GM12878 (cell line): ENCODE data around the gene VMP1. TPM values are rescaled to one million over a fixed set of nuclear protein-coding genes. Genes with fewer than 3 reads are reported as not detected.

Source experiments
- EP300 ChIP-seq, 2 experiments: fragments of 150-350 bp in 1 of 2; IDR thresholded peaks; 2 replicates each; pipeline ENCODE4 v1.6.1; 2011 to 2012; ENCODE audit warnings: low read depth in 2 of 2, low read length in 2 of 2, borderline replicate concordance in 1 of 2, improper control_type of control experiment in 1 of 2, inconsistent platforms in 1 of 2; ENCODE audit not compliant: control insufficient read depth in 1 of 2
- GABPA ChIP-seq: IDR thresholded peaks from 2 replicates; pipeline ENCODE4 v1.6.1; 2014; ENCODE audit warnings: antibody characterized with exemption, low read depth, mild to moderate bottlenecking, inconsistent platforms
- GATAD2B ChIP-seq: fragments of 450-650 bp; conservative IDR thresholded peaks from 2 replicates; pipeline ENCODE4 v1.6.1; 2017; ENCODE audit warnings: low read depth, mild to moderate bottlenecking, moderate library complexity
- NBN ChIP-seq: fragments of 450-650 bp; IDR thresholded peaks from 2 replicates; pipeline ENCODE4 v1.6.1; 2016
- NFXL1 ChIP-seq: fragments of 450-650 bp; IDR thresholded peaks from 2 replicates; pipeline ENCODE4 v1.6.1; 2017; ENCODE audit warnings: antibody characterized with exemption, mild to moderate bottlenecking, borderline replicate concordance
- SUPT20H ChIP-seq: IDR thresholded peaks from 2 replicates; pipeline ENCODE4 v1.6.1; 2011; ENCODE audit warnings: low read depth, mild to moderate bottlenecking, low read length, moderate library complexity, borderline replicate concordance; ENCODE audit not compliant: control insufficient read depth
- polyA plus RNA-seq, 11 experiments: library from polyadenylated mRNA; depleted of rRNA in 4 of 11; unstranded in 6 of 11; stranded (reverse) in 5 of 11; fragments of >200 nt; fragmentation: Nextera tagmentation in 4 of 11; fragmentation: Illumina TruSeq in 1 of 11; extraction: Ambion mirVana in 4 of 11; extraction: Trizol in 1 of 11; gene quantifications; 1 replicate in 1 of 11; 2 replicates in 10 of 11; pipeline versions ENCODE4 v1.2.1 to v1.2.3, GENCODE V29; 2011 to 2016; ENCODE audit warnings: inconsistent platforms in 2 of 11, missing spikeins in 2 of 11, low read depth in 1 of 11
- total RNA-seq, 4 experiments: library from RNA; depleted of rRNA in 3 of 4; stranded (reverse); fragments of >200 nt in 3 of 4; fragmentation: Illumina TruSeq in 1 of 4; extraction: Trizol in 1 of 4; gene quantifications; 2 replicates each; pipeline versions ENCODE4 v1.2.1 to v1.2.3, GENCODE V29; 2013 to 2021
- TF ChIP-seq, protein P1 (sequence below): IDR thresholded peaks from 2 replicates; pipeline ENCODE4 v1.6.1; 2012; ENCODE audit warnings: improper control_type of control experiment, low read depth, low read length; ENCODE audit not compliant: insufficient replicate concordance

Gene VMP1
- total and polyA plus RNA-seq, 10 of the 15 experiments (the other 5 are each of a cell fraction or from before 2014, with no cell fraction given), result 88.4 to 199 (median 132) TPM

DNA sequence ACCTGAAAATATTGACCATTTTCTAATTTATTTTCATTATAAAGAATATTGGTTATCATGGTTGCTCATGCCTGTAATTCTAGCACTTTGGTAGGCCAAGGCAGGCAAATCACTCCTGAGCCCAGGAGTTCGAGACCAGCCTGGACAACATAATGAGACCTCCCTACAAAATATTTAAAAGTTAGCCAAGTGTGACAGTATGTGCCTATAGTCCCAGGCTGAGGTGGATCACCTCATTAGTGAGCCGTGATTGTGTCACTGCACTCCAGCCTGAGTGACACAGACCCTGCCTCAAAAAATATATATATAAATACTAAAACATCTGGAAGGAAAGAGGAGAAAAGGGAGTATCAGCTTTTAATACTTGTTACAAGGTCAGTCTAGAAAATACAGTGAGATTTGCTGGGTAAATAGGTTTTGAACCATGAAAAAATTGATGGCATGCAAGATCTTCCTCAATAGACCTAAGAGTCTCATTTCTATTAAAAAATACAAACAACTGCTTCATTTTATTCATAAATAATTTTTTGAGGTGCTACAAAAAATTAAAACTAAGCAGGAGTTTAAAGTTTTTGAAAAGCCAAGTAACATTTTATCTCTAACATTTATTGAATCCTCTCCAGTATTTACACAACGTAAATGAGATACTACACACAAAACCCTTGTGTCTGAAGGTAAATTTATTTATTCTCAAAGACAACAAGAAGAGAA is 137.6 kb downstream of the VMP1 start (continued):
- TF ChIP-seq GABPA (no peak), EP300 (IDR thresholded peaks at IDR 0.05; ENCODE audit: borderline replicate concordance in 1 of 2, control insufficient read depth in 1 of 2, low read depth in 2 of 2, low read length in 2 of 2) (no peak), SUPT20H (no peak), GATAD2B (no peak), NFXL1 (peak; percentile 41; the same call in 1 of the 2 replicates), NBN (0 out of 2 replicates have a peak, but pooled peaks have one; percentile 4)
- TF ChIP-seq, protein P1, sequence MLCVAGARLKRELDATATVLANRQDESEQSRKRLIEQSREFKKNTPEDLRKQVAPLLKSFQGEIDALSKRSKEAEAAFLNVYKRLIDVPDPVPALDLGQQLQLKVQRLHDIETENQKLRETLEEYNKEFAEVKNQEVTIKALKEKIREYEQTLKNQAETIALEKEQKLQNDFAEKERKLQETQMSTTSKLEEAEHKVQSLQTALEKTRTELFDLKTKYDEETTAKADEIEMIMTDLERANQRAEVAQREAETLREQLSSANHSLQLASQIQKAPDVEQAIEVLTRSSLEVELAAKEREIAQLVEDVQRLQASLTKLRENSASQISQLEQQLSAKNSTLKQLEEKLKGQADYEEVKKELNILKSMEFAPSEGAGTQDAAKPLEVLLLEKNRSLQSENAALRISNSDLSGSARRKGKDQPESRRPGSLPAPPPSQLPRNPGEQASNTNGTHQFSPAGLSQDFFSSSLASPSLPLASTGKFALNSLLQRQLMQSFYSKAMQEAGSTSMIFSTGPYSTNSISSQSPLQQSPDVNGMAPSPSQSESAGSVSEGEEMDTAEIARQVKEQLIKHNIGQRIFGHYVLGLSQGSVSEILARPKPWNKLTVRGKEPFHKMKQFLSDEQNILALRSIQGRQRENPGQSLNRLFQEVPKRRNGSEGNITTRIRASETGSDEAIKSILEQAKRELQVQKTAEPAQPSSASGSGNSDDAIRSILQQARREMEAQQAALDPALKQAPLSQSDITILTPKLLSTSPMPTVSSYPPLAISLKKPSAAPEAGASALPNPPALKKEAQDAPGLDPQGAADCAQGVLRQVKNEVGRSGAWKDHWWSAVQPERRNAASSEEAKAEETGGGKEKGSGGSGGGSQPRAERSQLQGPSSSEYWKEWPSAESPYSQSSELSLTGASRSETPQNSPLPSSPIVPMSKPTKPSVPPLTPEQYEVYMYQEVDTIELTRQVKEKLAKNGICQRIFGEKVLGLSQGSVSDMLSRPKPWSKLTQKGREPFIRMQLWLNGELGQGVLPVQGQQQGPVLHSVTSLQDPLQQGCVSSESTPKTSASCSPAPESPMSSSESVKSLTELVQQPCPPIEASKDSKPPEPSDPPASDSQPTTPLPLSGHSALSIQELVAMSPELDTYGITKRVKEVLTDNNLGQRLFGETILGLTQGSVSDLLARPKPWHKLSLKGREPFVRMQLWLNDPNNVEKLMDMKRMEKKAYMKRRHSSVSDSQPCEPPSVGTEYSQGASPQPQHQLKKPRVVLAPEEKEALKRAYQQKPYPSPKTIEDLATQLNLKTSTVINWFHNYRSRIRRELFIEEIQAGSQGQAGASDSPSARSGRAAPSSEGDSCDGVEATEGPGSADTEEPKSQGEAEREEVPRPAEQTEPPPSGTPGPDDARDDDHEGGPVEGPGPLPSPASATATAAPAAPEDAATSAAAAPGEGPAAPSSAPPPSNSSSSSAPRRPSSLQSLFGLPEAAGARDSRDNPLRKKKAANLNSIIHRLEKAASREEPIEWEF, result no peak
